Left lung (tissue), 10 donors: ENCODE measurements around the gene LAMB1. TPM values are rescaled to one million over a fixed set of nuclear protein-coding genes. Genes with fewer than 3 reads are reported as not detected.
A peak's percentile ranks its signal among the peaks of the same experiment; 100 is the strongest.

ENCODE experiments used
- ATAC-seq: fragments of 200-7000 bp; cut with Tn5 transposase; one replicate; pipeline ENCODE4 v1.9.1; 2020; ENCODE audit warnings: moderate library complexity
- DNase-seq, 4 donors: peaks; one replicate each; pipeline ENCODE4 v3.0.0-alpha.2; 2013 to 2020
- H3K27ac ChIP-seq, 2 donors: fragments of 200-600 bp; sonication (generic) in 1 of 2; one replicate each; pipeline versions ENCODE4 v1.5.0 to v1.8.0; 2020 to 2021
- H3K27me3 ChIP-seq, 2 donors: fragments of 200-600 bp; sonication (generic) in 1 of 2; one replicate each; pipeline versions ENCODE4 v1.5.0 to v1.8.0; 2020 to 2021
- H3K36me3 ChIP-seq, 2 donors: fragments of 200-600 bp; sonication (generic) in 1 of 2; one replicate each; pipeline versions ENCODE4 v1.5.0 to v1.8.0; 2020 to 2021
- H3K4me1 ChIP-seq, 2 donors: fragments of 200-600 bp; one replicate each; pipeline ENCODE4 v1.8.0; 2021
- H3K4me3 ChIP-seq, 2 donors: fragments of 200-600 bp; sonication (generic) in 1 of 2; one replicate each; pipeline versions ENCODE4 v1.5.0 to v1.8.0; 2020 to 2021; ENCODE audit warnings: mild to moderate bottlenecking in 1 of 2
- H3K9me3 ChIP-seq, 2 donors: fragments of 200-600 bp; sonication (generic) in 1 of 2; one replicate each; pipeline versions ENCODE4 v1.5.0 to v1.8.0; 2020 to 2021
- intact Hi-C, 2 donors: fragments of 100-400 bp; cut with DNase I; formaldehyde crosslinking; loops; one replicate each; pipeline versions ENCODE4 v1.11.2 to v1.14.2; 2022
- polyA plus RNA-seq, 6 donors: library from polyadenylated mRNA; unstranded; fragments of 120-200 nt; gene quantifications; one replicate each; pipeline ENCODE4 v1.2.1, GENCODE V29; 2013; ENCODE audit not compliant: insufficient read length in 6 of 6
- total RNA-seq, 2 donors: library from RNA; stranded (reverse); fragmentation: NEBNext Ultra II Directional; extraction: Animal tissue kit (Norgen Biotek cat#: 25700); gene quantifications; one replicate each; pipeline ENCODE4 v1.2.1, GENCODE V29; 2021
- TF ChIP-seq, protein P1 (sequence below), 2 donors: fragments of 200-600 bp; sonication (generic) in 1 of 2; IDR thresholded peaks; one replicate each; pipeline versions ENCODE4 v1.5.0 to v1.8.0; 2021; ENCODE audit warnings: antibody characterized with exemption in 2 of 2
- donor health status: DM: no; HTN: yes; CAD: no.
- donor health status: DM: no; HTN: no; CAD: no.

LAMB1 gene
- total and polyA plus RNA-seq, 8 donors: 175 to 583 (median 505) TPM

DNA sequence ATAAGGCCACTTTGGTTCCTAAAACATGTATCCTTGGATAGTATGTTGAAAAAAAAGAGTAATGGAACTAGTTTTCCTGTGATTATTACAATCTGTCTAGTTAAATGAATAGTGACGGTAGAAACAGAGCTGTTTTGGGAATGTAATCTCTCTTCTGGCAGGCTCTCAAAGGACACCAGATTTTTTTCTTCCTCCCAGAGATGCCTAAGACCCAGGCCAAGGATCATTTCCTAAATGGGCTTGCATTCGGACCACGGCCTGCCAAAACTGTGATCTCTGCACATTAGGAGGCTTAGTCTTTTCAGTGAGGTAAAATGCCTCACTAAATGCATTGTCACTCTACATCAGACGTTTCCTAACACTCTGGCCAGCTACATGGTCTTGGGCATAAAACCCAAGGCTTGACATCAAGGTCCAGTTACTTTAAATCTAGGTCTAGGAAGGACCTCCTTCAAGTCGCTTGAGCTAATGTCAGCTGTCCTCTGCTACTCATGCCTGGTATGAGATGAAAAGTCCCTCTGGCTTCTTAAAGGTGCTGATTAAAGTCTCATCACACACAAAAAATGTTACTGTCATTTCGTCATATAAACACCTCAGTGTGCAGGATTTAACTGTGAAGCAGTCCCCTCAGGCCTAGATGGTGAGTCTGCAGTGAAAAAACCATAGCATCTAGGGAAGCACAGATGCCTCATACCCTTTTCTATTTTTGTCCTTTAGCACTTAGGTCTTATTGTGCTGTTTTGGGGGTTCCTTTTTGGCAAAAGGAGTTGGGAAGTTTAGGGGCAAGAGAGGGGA is 64.3 kb downstream of the LAMB1 start:
- TF ChIP-seq, protein P1, sequence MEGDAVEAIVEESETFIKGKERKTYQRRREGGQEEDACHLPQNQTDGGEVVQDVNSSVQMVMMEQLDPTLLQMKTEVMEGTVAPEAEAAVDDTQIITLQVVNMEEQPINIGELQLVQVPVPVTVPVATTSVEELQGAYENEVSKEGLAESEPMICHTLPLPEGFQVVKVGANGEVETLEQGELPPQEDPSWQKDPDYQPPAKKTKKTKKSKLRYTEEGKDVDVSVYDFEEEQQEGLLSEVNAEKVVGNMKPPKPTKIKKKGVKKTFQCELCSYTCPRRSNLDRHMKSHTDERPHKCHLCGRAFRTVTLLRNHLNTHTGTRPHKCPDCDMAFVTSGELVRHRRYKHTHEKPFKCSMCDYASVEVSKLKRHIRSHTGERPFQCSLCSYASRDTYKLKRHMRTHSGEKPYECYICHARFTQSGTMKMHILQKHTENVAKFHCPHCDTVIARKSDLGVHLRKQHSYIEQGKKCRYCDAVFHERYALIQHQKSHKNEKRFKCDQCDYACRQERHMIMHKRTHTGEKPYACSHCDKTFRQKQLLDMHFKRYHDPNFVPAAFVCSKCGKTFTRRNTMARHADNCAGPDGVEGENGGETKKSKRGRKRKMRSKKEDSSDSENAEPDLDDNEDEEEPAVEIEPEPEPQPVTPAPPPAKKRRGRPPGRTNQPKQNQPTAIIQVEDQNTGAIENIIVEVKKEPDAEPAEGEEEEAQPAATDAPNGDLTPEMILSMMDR (IDR thresholded peaks at IDR 0.05): no peak
- Histone ChIP-seq H3K36me3 (peaks cover 0 to 42% of the 10 kb centered on the region in 2 donors), H3K4me3 (no peak overlapping the region), H3K27ac (peak overlapping the region in 1 of 2 donors; percentile 58), H3K4me1 (peaks cover 0 to 6% of the 10 kb centered on the region in 2 donors), H3K9me3 (no peaks in the 10 kb centered on the region), H3K27me3 (no peaks in the 10 kb centered on the region)
- intact Hi-C loops: no loop called here
- DNase-seq: peak in 2 of 4 donors; percentile 30 to 35
- peak; percentile 21 for ATAC-seq

DNA sequence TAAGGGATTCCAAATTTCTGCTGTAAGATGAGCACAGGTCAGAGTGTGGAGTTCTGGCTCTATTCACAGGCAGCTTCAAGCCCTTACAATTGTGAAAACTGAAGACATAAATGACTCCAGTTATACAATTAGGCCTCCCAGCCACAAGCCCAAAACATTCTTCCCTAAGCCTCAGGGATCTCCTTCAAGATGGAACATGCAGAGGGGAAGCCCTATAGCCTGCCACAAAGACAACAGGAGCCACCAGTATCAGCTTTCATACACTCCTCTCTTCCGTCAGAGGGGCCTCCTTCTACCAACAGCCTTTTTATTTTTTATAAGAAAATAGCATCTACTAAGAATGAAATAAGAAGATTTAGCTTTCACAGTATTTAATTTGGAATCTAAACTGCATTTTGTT is 65.4 kb downstream of the LAMB1 start:
- ATAC-seq (no peak), DNase-seq (no peak)
- Histone ChIP-seq H3K9me3 (no peaks in the 10 kb centered on the region), H3K4me1 (peaks cover 0 to 6% of the 10 kb centered on the region in 2 donors), H3K36me3 (peaks cover 0 to 49% of the 10 kb centered on the region in 2 donors), H3K27ac (peak overlapping the region in 1 of 2 donors; percentile 58), H3K4me3 (no peak overlapping the region), H3K27me3 (no peaks in the 10 kb centered on the region)
- intact Hi-C loops: no loop called here
- TF ChIP-seq, protein P1 (IDR thresholded peaks at IDR 0.05): no peak

DNA sequence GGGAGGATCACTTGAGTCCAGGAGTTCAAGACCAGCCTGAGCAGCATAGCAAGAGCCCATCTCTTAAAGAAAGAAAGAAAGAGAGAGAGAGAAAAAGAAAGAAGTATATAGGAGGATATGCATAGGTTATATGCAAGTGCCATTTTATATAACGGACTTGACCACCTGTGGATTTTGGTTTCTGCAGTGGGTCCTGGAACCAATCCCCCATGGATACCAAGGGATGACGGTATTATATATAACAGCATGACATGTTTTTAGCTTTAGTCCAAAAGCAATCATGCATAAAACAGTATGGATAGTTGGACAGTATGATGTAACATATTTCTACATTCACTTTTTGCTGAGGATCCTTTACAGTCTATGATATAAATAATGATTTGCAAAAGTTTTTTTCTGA is 66.6 kb downstream of the LAMB1 start:
- intact Hi-C loops: no loop called here
- H3K9me3 ChIP-seq: no peaks in the 10 kb centered on the region
- no peak overlapping the region for H3K27ac ChIP-seq
- DNase-seq (no peak), ATAC-seq (no peak)
- no peak overlapping the region for H3K4me3 ChIP-seq
- peaks cover 0 to 6% of the 10 kb centered on the region in 2 donors for H3K4me1 ChIP-seq
- TF ChIP-seq, protein P1 (IDR thresholded peaks at IDR 0.05): no peak
- H3K27me3 ChIP-seq: no peaks in the 10 kb centered on the region
- H3K36me3 ChIP-seq: peaks cover 0 to 53% of the 10 kb centered on the region in 2 donors

DNA sequence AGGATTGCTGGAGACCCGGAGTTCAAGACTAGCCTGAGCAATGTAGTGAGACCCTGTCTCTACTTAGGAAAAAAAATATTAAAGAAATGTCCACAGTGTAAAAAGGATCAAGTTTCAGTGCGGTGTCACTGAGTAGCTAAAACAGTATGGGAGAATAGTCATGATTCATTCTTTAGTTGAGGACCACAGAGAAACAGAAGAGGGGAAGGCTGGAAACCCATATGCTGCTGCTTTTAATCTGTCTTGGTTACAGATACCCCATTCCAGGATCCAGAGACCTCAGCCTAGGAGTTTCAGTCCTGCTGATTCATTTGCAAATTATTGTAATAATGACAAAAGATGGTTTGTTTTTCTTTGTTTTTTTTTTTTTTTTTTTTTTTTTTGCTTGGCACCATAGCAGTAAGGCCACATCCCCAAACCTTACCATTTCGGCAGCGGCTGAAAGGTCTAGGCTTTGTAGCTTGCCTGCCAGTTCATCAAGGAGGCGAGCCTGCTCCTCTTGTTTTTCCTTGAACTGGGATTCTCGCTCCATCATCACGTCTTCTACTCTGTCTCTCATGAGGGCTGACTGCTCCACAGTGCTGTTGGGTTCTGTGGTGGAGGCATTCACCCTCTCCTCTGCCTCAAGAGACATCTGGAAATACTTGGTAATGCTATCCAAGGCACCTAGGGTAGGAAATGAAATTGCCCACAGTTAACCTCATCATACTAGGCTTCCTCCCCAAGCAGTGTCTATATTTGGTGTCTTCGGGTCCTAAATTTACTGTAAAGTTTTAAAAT is 67.8 kb downstream of the LAMB1 start:
- no peak overlapping the region for H3K27ac ChIP-seq
- no peak for ATAC-seq
- TF ChIP-seq, protein P1 (IDR thresholded peaks at IDR 0.05): no peak
- H3K27me3 ChIP-seq: no peaks in the 10 kb centered on the region
- peaks cover 5 to 53% of the 10 kb centered on the region in 2 donors for H3K36me3 ChIP-seq
- DNase-seq: no peak
- H3K9me3 ChIP-seq: no peaks in the 10 kb centered on the region
- no peak overlapping the region for H3K4me3 ChIP-seq
- intact Hi-C loops: no loop called here
- peaks cover 0 to 6% of the 10 kb centered on the region in 2 donors for H3K4me1 ChIP-seq
